Mucosa of rectum (tissue), 2 donors: Measurements from ENCODE around the gene DEPDC4.
A peak's percentile ranks its signal among the peaks of the same experiment; 100 is the strongest.
"Not testable (repeated sequence)": the region's sequence is repeated elsewhere in the genome, so short reads cannot be mapped to it uniquely, and the experiment has no call there.

Source experiments
- H3K27ac ChIP-seq, 2 donors: one replicate each; pipeline ENCODE4 v1.7.0; 2013; ENCODE audit warnings: inconsistent platforms in 2 of 2, low read depth in 2 of 2, low read length in 2 of 2
- H3K27me3 ChIP-seq, 2 donors: one replicate each; pipeline ENCODE4 v1.7.0; 2013; ENCODE audit warnings: low read length in 2 of 2; ENCODE audit not compliant: control insufficient read depth in 2 of 2, insufficient read depth in 2 of 2
- H3K36me3 ChIP-seq, 2 donors: one replicate each; pipeline ENCODE4 v1.7.0; 2013; ENCODE audit warnings: low read length in 2 of 2; ENCODE audit not compliant: control insufficient read depth in 2 of 2, insufficient read depth in 2 of 2
- H3K4me1 ChIP-seq, 2 donors: one replicate each; pipeline ENCODE4 v1.7.0; 2013; ENCODE audit warnings: low read length in 2 of 2, mild to moderate bottlenecking in 1 of 2; ENCODE audit not compliant: control insufficient read depth in 2 of 2, insufficient read depth in 2 of 2
- H3K4me3 ChIP-seq, 2 donors: one replicate each; pipeline ENCODE4 v1.7.0; 2013; ENCODE audit warnings: low read length in 2 of 2
- H3K9ac ChIP-seq, 2 donors: one replicate each; pipeline ENCODE4 v1.7.0; 2013; ENCODE audit warnings: low read length in 2 of 2, low read depth in 1 of 2, mild to moderate bottlenecking in 1 of 2
- H3K9me3 ChIP-seq, 2 donors: one replicate each; pipeline ENCODE4 v1.7.0; 2013; ENCODE audit warnings: low read length in 2 of 2; ENCODE audit not compliant: control insufficient read depth in 2 of 2
- donor health status: healthy.
- donor health status: Normal muscosa, but diverticular disease.

The DEPDC4 gene

GRCh38 chr12:100289038-100289437 is 22.2 kb upstream of the DEPDC4 start:
- Histone ChIP-seq H3K27ac (no peak overlapping the region), H3K27me3 (no peaks in the 10 kb centered on the region), H3K4me1 (no peaks in the 10 kb centered on the region), H3K36me3 (peaks cover 12 to 27% of the 10 kb centered on the region in 2 donors), H3K9me3 (no peaks in the 10 kb centered on the region), H3K9ac (no peak overlapping the region), H3K4me3 (no peak overlapping the region)

- H3K27ac ChIP-seq, H3K27me3 ChIP-seq, H3K9ac ChIP-seq, H3K4me3 ChIP-seq, H3K9me3 ChIP-seq, H3K4me1 ChIP-seq: not testable (repeated sequence)
- peaks cover 8 to 10% of the 10 kb centered on the region in 2 donors for H3K36me3 ChIP-seq
These were observed 17.7 kb upstream of the DEPDC4 start for GRCh38 chr12:100284556-100284955.

GRCh38 chr12:100279607-100280244 is 12.8 kb upstream of the DEPDC4 start:
- Histone ChIP-seq H3K27me3 (no peaks in the 10 kb centered on the region), H3K4me1 (peaks cover 0 to 6% of the 10 kb centered on the region in 2 donors), H3K4me3 (no peak overlapping the region), H3K27ac (no peak overlapping the region), H3K36me3 (peaks cover 3 to 6% of the 10 kb centered on the region in 2 donors), H3K9me3 (no peaks in the 10 kb centered on the region), H3K9ac (no peak overlapping the region)

- H3K4me3 ChIP-seq = no peak overlapping the region
- H3K27me3 ChIP-seq = no peaks in the 10 kb centered on the region
- H3K9ac ChIP-seq = no peak overlapping the region
- no peak overlapping the region for H3K27ac ChIP-seq
- peaks cover 0 to 6% of the 10 kb centered on the region in 2 donors for H3K4me1 ChIP-seq
- H3K9me3 ChIP-seq = no peaks in the 10 kb centered on the region
- peaks cover 1 to 6% of the 10 kb centered on the region in 2 donors for H3K36me3 ChIP-seq
These were observed 12.3 kb upstream of the DEPDC4 start for GRCh38 chr12:100279159-100279558.

- Histone ChIP-seq H3K27ac (no peak overlapping the region), H3K4me3 (no peak overlapping the region), H3K36me3 (no peaks in the 10 kb centered on the region), H3K27me3 (no peaks in the 10 kb centered on the region), H3K9ac (no peak overlapping the region), H3K9me3 (no peaks in the 10 kb centered on the region), H3K4me1 (peaks cover 4 to 8% of the 10 kb centered on the region in 2 donors)
These were observed 7.4 kb upstream of the DEPDC4 start for GRCh38 chr12:100274291-100274690.

- Histone ChIP-seq H3K4me1 (peaks cover 9 to 12% of the 10 kb centered on the region in 2 donors), H3K27me3 (no peaks in the 10 kb centered on the region), H3K4me3 (no peak overlapping the region), H3K9ac (no peak overlapping the region), H3K27ac (no peak overlapping the region), H3K9me3 (no peaks in the 10 kb centered on the region), H3K36me3 (no peaks in the 10 kb centered on the region)
These were observed 6.9 kb upstream of the DEPDC4 start for GRCh38 chr12:100273782-100274181.

- H3K27ac ChIP-seq = peak overlapping the region in 1 of 2 donors; percentile 20
- H3K9me3 ChIP-seq = no peaks in the 10 kb centered on the region
- H3K4me3 ChIP-seq = peak overlapping the region; percentile 83 to 92
- peaks cover 16 to 19% of the 10 kb centered on the region in 2 donors for H3K4me1 ChIP-seq
- H3K9ac ChIP-seq = peak overlapping the region in 1 of 2 donors; percentile 99
- H3K36me3 ChIP-seq = no peaks in the 10 kb centered on the region
- H3K27me3 ChIP-seq = no peaks in the 10 kb centered on the region
These were observed 2.1 kb upstream of the DEPDC4 start for GRCh38 chr12:100268835-100269564.

GRCh38 chr12:100267603-100268281 is 863 bp upstream of the DEPDC4 start:
- Histone ChIP-seq H3K36me3 (no peaks in the 10 kb centered on the region), H3K9ac (peak overlapping the region; percentile 95 to 99), H3K4me1 (peaks cover 16 to 19% of the 10 kb centered on the region in 2 donors), H3K9me3 (no peaks in the 10 kb centered on the region), H3K27me3 (no peaks in the 10 kb centered on the region), H3K4me3 (peak overlapping the region; percentile 83 to 92), H3K27ac (peak overlapping the region; percentile 97 to 99)

GRCh38 chr12:100266585-100266834 is 369 bp downstream of the DEPDC4 start:
- Histone ChIP-seq H3K27me3 (no peaks in the 10 kb centered on the region), H3K36me3 (no peaks in the 10 kb centered on the region), H3K4me1 (peaks cover 16 to 19% of the 10 kb centered on the region in 2 donors), H3K4me3 (peak overlapping the region; percentile 83 to 92), H3K27ac (peak overlapping the region; percentile 97 to 99), H3K9ac (peak overlapping the region; percentile 67 to 99), H3K9me3 (no peaks in the 10 kb centered on the region)
